Measurements from ENCODE around the gene CKAP2L.

DNA sequence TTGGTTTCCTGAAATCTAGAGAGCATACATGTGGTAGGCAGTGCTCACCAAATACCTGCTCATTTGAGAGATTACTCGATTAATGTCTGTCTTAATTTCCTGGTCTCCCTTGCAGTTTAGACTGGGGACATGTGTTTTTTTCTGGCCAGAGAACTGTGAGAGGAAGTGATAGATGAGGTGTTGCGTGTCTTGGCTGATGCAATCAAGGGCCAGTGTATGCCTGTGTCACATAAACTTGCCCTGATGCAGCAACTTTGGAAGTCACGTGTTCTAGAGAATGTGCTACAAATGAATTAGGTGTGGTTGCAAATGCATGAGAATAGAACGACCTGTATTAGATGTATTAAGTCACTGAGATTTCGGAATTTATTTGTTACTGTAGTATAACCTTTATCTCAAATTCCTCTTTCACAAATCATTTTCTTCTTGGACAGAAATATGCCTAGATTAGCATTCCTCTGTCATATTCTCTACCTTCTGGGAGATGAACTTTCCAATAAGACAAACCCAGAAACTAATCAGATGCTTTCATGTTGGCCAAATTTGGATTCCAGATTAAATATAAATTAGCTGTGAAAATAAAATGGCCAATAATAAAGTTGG, 29.8 kb upstream of the CKAP2L start:
- TF ChIP-seq POLR2AphosphoS5 (IDR thresholded peaks at IDR 0.05; ENCODE audit: control insufficient read depth, insufficient read depth, low read depth, low read length) (no peak), KDM5B (IDR thresholded peaks at IDR 0.05; ENCODE audit: insufficient replicate concordance, low read depth, low read length) (no peak), POLR3A (IDR thresholded peaks at IDR 0.05; ENCODE audit: borderline replicate concordance, extremely low read depth, insufficient read depth, insufficient read length) (no peak), MYC (IDR thresholded peaks at IDR 0.05; ENCODE audit: low read depth, low read length) (peak; percentile 98), MYC (CRISPR knock-in tag; IDR thresholded peaks at IDR 0.05; ENCODE audit: borderline replicate concordance, low read depth) (no peak; the same call in 1 of the 2 replicates), EZH2 (IDR thresholded peaks at IDR 0.05; ENCODE audit: borderline replicate concordance, low read depth, low read length) (no peak), PTRF (tag; IDR thresholded peaks at IDR 0.05) (no peak), HDAC6 (IDR thresholded peaks at IDR 0.05; ENCODE audit: low read depth, low read length) (no peak), RBM15 (IDR thresholded peaks at IDR 0.05; ENCODE audit: insufficient read depth, low read length) (no peak), POLR2H (tag; IDR thresholded peaks at IDR 0.05; ENCODE audit: low read depth) (peak; percentile 83)
- TF ChIP-seq, protein P1, sequence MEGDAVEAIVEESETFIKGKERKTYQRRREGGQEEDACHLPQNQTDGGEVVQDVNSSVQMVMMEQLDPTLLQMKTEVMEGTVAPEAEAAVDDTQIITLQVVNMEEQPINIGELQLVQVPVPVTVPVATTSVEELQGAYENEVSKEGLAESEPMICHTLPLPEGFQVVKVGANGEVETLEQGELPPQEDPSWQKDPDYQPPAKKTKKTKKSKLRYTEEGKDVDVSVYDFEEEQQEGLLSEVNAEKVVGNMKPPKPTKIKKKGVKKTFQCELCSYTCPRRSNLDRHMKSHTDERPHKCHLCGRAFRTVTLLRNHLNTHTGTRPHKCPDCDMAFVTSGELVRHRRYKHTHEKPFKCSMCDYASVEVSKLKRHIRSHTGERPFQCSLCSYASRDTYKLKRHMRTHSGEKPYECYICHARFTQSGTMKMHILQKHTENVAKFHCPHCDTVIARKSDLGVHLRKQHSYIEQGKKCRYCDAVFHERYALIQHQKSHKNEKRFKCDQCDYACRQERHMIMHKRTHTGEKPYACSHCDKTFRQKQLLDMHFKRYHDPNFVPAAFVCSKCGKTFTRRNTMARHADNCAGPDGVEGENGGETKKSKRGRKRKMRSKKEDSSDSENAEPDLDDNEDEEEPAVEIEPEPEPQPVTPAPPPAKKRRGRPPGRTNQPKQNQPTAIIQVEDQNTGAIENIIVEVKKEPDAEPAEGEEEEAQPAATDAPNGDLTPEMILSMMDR (IDR thresholded peaks at IDR 0.05 in 2 of 3, conservative IDR thresholded peaks at IDR 0.05 in 1 of 3; ENCODE audit: insufficient read depth in 2 of 3, low read depth in 1 of 3, low read length in 3 of 3): no peak
- TF ChIP-seq, protein P2, sequence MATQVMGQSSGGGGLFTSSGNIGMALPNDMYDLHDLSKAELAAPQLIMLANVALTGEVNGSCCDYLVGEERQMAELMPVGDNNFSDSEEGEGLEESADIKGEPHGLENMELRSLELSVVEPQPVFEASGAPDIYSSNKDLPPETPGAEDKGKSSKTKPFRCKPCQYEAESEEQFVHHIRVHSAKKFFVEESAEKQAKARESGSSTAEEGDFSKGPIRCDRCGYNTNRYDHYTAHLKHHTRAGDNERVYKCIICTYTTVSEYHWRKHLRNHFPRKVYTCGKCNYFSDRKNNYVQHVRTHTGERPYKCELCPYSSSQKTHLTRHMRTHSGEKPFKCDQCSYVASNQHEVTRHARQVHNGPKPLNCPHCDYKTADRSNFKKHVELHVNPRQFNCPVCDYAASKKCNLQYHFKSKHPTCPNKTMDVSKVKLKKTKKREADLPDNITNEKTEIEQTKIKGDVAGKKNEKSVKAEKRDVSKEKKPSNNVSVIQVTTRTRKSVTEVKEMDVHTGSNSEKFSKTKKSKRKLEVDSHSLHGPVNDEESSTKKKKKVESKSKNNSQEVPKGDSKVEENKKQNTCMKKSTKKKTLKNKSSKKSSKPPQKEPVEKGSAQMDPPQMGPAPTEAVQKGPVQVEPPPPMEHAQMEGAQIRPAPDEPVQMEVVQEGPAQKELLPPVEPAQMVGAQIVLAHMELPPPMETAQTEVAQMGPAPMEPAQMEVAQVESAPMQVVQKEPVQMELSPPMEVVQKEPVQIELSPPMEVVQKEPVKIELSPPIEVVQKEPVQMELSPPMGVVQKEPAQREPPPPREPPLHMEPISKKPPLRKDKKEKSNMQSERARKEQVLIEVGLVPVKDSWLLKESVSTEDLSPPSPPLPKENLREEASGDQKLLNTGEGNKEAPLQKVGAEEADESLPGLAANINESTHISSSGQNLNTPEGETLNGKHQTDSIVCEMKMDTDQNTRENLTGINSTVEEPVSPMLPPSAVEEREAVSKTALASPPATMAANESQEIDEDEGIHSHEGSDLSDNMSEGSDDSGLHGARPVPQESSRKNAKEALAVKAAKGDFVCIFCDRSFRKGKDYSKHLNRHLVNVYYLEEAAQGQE (IDR thresholded peaks at IDR 0.05; ENCODE audit: borderline replicate concordance): peak; percentile 77
- TF ChIP-seq, protein P2 (CRISPR knock-in tag; IDR thresholded peaks at IDR 0.05; ENCODE audit: low read depth): no peak
